Measurements from ENCODE around the gene DOCK1.

The DOCK1 gene

DNA sequence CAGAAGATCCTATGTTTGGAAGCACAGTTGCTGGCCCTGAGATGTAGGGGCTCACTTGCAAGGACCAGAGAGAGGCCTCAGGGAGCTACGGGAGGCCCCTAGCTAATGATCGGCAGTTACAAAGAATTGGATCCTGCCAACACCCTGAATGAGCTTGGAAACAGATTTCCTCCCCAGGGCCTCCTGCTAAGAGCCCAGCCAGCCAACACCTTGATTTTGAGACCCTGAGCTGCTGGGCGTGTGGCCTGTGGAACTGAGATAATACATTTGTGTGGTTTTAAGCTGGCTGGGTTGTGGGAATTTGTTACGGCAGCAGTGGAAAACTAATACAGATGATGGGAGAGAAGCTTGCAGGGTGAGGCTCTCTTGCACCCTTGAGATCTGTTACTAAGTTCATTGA is 3.9 kb downstream of the DOCK1 start:
- peaks cover 5% of the 10 kb centered on the region for H3K4me1 ChIP-seq
- no peak overlapping the region for H3K4me2 ChIP-seq (ENCODE audit: low read length)
- no peak overlapping the region for H3K9ac ChIP-seq
- no peak overlapping the region for H3K27ac ChIP-seq
- no peaks in the 10 kb centered on the region for H3K27me3 ChIP-seq (ENCODE audit: control insufficient read depth, insufficient read depth, low read length)
- TF ChIP-seq, protein P1, sequence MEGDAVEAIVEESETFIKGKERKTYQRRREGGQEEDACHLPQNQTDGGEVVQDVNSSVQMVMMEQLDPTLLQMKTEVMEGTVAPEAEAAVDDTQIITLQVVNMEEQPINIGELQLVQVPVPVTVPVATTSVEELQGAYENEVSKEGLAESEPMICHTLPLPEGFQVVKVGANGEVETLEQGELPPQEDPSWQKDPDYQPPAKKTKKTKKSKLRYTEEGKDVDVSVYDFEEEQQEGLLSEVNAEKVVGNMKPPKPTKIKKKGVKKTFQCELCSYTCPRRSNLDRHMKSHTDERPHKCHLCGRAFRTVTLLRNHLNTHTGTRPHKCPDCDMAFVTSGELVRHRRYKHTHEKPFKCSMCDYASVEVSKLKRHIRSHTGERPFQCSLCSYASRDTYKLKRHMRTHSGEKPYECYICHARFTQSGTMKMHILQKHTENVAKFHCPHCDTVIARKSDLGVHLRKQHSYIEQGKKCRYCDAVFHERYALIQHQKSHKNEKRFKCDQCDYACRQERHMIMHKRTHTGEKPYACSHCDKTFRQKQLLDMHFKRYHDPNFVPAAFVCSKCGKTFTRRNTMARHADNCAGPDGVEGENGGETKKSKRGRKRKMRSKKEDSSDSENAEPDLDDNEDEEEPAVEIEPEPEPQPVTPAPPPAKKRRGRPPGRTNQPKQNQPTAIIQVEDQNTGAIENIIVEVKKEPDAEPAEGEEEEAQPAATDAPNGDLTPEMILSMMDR (IDR thresholded peaks at IDR 0.05), result no peak
- H2AFZ ChIP-seq, result no peak overlapping the region
- H3K79me2 ChIP-seq, result peaks cover 17% of the 10 kb centered on the region
- H3K4me3 ChIP-seq (ENCODE audit: low read depth, low read length), result no peak overlapping the region
- H3K9me3 ChIP-seq (ENCODE audit: control insufficient read depth, low read length), result no peaks in the 10 kb centered on the region
- no peaks in the 10 kb centered on the region for H3K36me3 ChIP-seq (ENCODE audit: control insufficient read depth, insufficient read depth, low read length)

DNA sequence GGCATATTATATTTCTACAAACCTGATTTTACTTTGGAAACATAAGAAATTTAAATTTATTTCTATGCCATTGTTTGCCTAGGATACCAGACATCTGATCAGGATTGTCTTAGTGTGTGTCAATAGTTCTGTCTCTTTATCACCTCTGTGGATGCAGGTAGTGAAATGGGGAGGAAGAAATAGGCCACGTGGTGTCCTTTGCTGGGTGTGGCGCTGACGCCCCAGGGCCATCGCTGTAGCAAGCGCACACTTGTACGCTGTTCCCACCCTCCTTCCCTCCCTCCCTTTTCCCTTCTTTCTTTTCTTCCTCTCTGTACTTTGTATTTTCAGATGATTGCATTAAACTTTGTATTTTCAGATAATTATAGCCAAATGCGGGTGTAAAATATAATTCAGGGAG is 5.0 kb downstream of the DOCK1 start:
- no peaks in the 10 kb centered on the region for H3K36me3 ChIP-seq (ENCODE audit: control insufficient read depth, insufficient read depth, low read length)
- no peaks in the 10 kb centered on the region for H3K4me1 ChIP-seq
- H3K4me2 ChIP-seq (ENCODE audit: low read length), result no peak overlapping the region
- no peak overlapping the region for H3K9ac ChIP-seq
- no peak overlapping the region for H2AFZ ChIP-seq
- no peaks in the 10 kb centered on the region for H3K9me3 ChIP-seq (ENCODE audit: control insufficient read depth, low read length)
- H3K4me3 ChIP-seq (ENCODE audit: low read depth, low read length), result no peak overlapping the region
- peaks cover 12% of the 10 kb centered on the region for H3K79me2 ChIP-seq
- TF ChIP-seq, protein P1 (IDR thresholded peaks at IDR 0.05), result no peak
- H3K27ac ChIP-seq, result no peak overlapping the region
- no peaks in the 10 kb centered on the region for H3K27me3 ChIP-seq (ENCODE audit: control insufficient read depth, insufficient read depth, low read length)

DNA sequence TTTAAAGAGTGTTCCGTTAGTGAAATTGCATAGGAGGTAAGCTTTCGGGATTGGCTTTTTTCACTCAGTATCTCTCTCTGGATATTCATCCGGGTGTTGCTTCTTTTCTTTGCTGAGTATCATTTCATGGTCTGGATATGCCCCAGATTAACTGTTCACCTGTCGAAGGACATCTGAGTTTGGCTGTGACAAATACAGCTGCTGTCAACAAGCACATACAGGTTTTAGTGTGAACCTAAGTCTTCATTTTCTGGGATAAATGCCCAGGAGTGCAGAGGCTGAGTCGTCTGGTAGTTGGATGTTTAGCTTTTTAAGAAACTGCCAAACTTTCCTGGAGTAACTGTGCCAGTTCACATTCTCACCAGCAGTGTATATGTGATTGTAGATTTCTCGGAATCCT is 5.6 kb downstream of the DOCK1 start:
- Histone ChIP-seq H2AFZ (no peak overlapping the region), H3K79me2 (peaks cover 12% of the 10 kb centered on the region), H3K9me3 (ENCODE audit: control insufficient read depth, low read length) (no peaks in the 10 kb centered on the region), H3K36me3 (ENCODE audit: control insufficient read depth, insufficient read depth, low read length) (no peaks in the 10 kb centered on the region), H3K4me3 (ENCODE audit: low read depth, low read length) (no peak overlapping the region), H3K27me3 (ENCODE audit: control insufficient read depth, insufficient read depth, low read length) (no peaks in the 10 kb centered on the region), H3K9ac (no peak overlapping the region), H3K4me1 (no peaks in the 10 kb centered on the region), H3K27ac (no peak overlapping the region), H3K4me2 (ENCODE audit: low read length) (no peak overlapping the region)
- TF ChIP-seq, protein P1 (IDR thresholded peaks at IDR 0.05), result no peak

DNA sequence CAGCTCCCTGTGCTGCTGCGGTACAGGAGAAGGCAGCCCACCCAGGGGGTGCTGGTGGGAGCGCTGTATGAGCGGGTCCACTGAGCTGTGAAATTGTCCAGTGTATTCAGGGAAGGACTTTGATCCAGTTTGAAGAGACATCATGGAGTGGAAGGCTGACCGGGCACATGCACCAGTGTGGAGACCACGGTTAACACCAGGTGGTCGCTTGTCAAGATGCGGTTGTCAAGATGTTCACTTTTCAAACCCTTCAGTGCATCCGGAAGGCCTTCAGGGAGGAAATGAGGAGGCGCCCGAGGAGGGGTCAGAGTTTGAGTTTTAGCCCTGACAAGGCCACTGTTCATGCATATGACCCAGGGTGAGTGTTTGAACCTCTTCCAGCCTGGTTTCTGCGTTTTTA is 6.1 kb downstream of the DOCK1 start:
- Histone ChIP-seq H3K9me3 (ENCODE audit: control insufficient read depth, low read length) (no peaks in the 10 kb centered on the region), H3K9ac (no peak overlapping the region), H3K4me2 (ENCODE audit: low read length) (no peak overlapping the region), H3K27ac (no peak overlapping the region), H3K4me1 (no peaks in the 10 kb centered on the region), H3K79me2 (peaks cover 10% of the 10 kb centered on the region), H2AFZ (no peak overlapping the region), H3K27me3 (ENCODE audit: control insufficient read depth, insufficient read depth, low read length) (no peaks in the 10 kb centered on the region), H3K4me3 (ENCODE audit: low read depth, low read length) (no peak overlapping the region), H3K36me3 (ENCODE audit: control insufficient read depth, insufficient read depth, low read length) (no peaks in the 10 kb centered on the region)
- TF ChIP-seq, protein P1 (IDR thresholded peaks at IDR 0.05), result no peak

DNA sequence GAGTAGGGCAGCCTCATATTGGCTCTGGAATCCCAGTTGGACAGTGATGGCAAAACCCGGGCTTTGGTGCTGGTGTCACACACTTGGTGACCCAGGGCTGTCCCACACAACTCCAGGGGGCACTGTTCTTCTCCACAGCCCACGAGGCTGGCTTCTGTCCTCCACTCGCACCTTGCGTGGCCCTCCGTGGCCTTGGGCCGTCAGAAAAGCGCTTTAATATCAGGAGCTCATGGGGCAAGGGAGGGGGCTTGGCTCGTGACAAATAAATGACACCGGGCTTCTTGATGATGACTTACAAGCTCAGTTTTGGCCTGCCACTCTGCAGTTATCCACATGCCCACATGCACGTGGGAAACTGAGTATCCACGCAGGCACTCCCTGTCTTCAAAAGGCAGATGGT is 8.1 kb downstream of the DOCK1 start:
- H3K9ac ChIP-seq, result no peak overlapping the region
- H3K4me1 ChIP-seq, result no peaks in the 10 kb centered on the region
- peaks cover 8% of the 10 kb centered on the region for H3K79me2 ChIP-seq
- no peak overlapping the region for H3K4me3 ChIP-seq (ENCODE audit: low read depth, low read length)
- no peak overlapping the region for H3K4me2 ChIP-seq (ENCODE audit: low read length)
- H3K9me3 ChIP-seq (ENCODE audit: control insufficient read depth, low read length), result no peaks in the 10 kb centered on the region
- no peaks in the 10 kb centered on the region for H3K36me3 ChIP-seq (ENCODE audit: control insufficient read depth, insufficient read depth, low read length)
- TF ChIP-seq, protein P1 (IDR thresholded peaks at IDR 0.05), result no peak
- no peak overlapping the region for H3K27ac ChIP-seq
- H2AFZ ChIP-seq, result no peak overlapping the region
- no peaks in the 10 kb centered on the region for H3K27me3 ChIP-seq (ENCODE audit: control insufficient read depth, insufficient read depth, low read length)

Measured in parathyroid adenoma (tissue), 2 donors.